Lower leg skin (tissue), 3 donors: ENCODE results near the gene MAP3K5.

Experiments
- POLR2A ChIP-seq, 2 donors: fragments of 450-650 bp; IDR thresholded peaks; one replicate each; pipeline ENCODE4 v1.6.1; 2016 to 2017; ENCODE audit warnings: antibody characterized with exemption in 2 of 2, mild to moderate bottlenecking in 1 of 2, moderate library complexity in 1 of 2
- TF ChIP-seq, protein P1 (sequence below), 3 donors: fragments of 450-650 bp; IDR thresholded peaks; one replicate each; pipeline ENCODE4 v1.5.1; 2016; ENCODE audit warnings: antibody characterized with exemption in 3 of 3, mild to moderate bottlenecking in 3 of 3, moderate library complexity in 2 of 3

GRCh38 chr6:136566851-136567250, 225.4 kb downstream of the MAP3K5 start:
- TF ChIP-seq POLR2A (IDR thresholded peaks at IDR 0.05), result no peak
- TF ChIP-seq, protein P1, sequence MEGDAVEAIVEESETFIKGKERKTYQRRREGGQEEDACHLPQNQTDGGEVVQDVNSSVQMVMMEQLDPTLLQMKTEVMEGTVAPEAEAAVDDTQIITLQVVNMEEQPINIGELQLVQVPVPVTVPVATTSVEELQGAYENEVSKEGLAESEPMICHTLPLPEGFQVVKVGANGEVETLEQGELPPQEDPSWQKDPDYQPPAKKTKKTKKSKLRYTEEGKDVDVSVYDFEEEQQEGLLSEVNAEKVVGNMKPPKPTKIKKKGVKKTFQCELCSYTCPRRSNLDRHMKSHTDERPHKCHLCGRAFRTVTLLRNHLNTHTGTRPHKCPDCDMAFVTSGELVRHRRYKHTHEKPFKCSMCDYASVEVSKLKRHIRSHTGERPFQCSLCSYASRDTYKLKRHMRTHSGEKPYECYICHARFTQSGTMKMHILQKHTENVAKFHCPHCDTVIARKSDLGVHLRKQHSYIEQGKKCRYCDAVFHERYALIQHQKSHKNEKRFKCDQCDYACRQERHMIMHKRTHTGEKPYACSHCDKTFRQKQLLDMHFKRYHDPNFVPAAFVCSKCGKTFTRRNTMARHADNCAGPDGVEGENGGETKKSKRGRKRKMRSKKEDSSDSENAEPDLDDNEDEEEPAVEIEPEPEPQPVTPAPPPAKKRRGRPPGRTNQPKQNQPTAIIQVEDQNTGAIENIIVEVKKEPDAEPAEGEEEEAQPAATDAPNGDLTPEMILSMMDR (IDR thresholded peaks at IDR 0.05), result no peak
